Measurements from ENCODE around the gene BMF.

BMF gene

DNA sequence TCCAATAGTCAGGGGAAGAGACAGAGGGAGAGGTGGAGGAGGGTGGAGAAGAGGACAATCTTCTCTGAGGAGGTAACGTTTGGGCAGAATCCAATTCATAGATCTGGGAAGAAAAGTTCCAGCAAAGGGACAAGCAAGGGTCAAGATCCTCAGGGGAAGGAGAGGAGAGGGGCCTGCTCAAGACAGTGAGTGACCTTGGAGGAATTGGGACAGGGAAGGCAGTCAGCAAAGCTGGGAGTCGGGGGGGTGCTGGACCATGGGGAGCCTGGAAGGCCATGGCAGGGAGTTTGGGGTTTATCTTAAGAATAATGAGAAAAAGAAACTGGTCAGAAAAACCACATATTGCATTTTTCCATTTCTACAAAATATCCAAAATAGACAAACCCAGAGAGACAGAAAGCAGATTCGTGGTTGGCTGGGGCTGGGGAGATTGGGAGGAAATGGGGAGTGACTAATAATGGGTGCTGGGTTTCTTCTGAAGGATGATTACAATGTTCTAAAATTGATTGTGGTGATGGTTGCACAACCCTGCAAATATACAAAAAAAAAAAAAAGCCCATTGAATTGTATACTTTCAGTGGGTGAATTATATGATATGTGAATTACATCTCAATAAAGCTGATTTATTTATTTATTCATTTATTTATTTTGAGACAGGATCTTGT is 50.1 kb downstream of the BMF start:
- no peak for DNase-seq

DNA sequence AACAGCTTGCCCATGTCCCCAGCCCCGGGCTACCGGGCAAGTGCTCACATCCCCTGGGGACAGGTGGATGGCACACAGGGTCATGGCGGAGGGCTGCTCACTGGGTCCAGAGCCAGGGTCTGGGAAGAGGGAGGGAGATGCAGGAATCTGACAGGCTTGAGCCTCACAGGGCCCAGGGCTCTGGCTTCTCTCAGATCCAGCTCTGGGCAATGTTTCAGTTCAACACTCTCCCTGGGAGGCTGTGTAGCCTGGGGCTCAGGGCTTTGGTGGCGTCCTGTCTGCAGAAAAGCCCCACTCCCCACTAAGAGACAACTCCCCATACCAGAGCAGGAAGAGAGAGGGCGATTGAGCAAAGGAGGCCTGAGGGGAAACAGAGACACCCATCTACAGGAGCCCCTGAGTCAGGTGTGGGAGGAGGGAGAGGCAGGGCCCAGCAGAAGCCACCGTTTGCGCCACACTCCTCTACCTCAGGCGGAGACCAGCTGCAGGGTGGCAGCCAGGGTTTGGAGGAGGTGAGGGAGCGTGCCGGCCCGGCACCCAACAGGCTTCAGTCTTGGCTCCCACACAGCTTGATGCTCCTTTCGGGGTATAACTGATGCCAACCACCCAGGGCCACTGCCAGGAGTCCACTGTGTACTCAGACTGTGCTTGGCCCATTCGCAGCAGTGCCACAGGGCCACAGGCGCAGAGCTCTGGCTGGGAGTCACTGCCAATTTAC is 52.9 kb downstream of the BMF start:
- no peak for DNase-seq
- in situ Hi-C loops (cut with MboI; ENCODE audit: low pct_unique_long_range_greater_than_20kb, low sequenced_read_pairs): loop anchor here (10.0 kb wide), 1 partner anchor 49 kb away; the partner anchor contains the start of gene BMF

More for the DNA sequence above, 50.1 kb downstream of the BMF start:
- in situ Hi-C loops (cut with MboI; ENCODE audit: low pct_unique_long_range_greater_than_20kb, low sequenced_read_pairs): loop anchor here (10.0 kb wide), 1 partner anchor 46 kb away; the partner anchor contains the start of gene BMF

DNA sequence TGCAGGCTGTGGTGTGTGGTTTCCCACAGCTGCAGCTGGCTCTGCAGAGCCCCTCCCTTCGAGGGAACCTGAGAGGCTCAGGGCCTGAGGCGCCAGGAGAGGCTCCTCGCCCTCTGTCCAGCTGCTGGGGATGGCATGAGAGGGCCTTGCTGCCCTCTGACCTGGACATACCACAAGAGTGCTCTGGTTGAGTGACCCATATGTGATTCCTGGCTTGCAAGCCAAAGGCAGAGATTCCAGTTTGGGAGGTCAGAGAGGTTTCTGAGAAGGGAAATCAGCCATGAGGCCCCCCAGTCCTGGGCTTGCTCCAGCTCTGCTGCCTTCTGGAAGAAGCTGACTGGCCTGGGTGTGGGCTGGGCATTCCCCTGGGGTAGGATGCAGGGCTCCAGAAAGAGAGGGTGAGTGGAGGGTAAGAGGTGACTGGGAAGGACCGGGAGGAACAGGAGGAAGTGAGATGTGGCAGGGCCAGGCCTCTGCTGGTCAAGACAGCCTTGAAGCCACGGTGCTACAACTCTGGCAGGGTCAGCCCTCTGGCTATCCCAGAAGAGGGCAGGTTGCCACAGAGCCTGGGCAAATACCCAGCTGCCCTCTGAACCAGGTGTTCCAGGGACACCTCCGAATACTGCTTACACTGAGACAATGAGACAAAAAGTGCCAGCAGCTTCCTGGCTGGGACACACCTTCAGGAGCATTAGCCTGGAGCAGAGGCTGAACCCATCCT is 53.7 kb downstream of the BMF start:
- in situ Hi-C loops (cut with MboI; ENCODE audit: low pct_unique_long_range_greater_than_20kb, low sequenced_read_pairs): loop anchor here (10.0 kb wide), 1 partner anchor 50 kb away; the partner anchor contains the start of gene BMF
- DNase-seq: peak; percentile 46

GRCh38 chr15:40054605-40054854 is 54.1 kb downstream of the BMF start:
- DNase-seq: no peak
- in situ Hi-C loops (cut with MboI; ENCODE audit: low pct_unique_long_range_greater_than_20kb, low sequenced_read_pairs): loop anchor here (10.0 kb wide), 1 partner anchor 50 kb away; the partner anchor contains the start of gene BMF

- no peak for DNase-seq
- in situ Hi-C loops (cut with MboI; ENCODE audit: low pct_unique_long_range_greater_than_20kb, low sequenced_read_pairs): loop anchor here (10.0 kb wide), 1 partner anchor 51 kb away; the partner anchor contains the start of gene BMF
Measured at GRCh38 chr15:40053831-40054604, 54.7 kb downstream of the BMF start.

- in situ Hi-C loops (cut with MboI; ENCODE audit: low pct_unique_long_range_greater_than_20kb, low sequenced_read_pairs): loop anchor here (10.0 kb wide), 1 partner anchor 52 kb away; the partner anchor contains the start of gene BMF
- no peak for DNase-seq
Measured at GRCh38 chr15:40053079-40053830, 55.4 kb downstream of the BMF start.

DNA sequence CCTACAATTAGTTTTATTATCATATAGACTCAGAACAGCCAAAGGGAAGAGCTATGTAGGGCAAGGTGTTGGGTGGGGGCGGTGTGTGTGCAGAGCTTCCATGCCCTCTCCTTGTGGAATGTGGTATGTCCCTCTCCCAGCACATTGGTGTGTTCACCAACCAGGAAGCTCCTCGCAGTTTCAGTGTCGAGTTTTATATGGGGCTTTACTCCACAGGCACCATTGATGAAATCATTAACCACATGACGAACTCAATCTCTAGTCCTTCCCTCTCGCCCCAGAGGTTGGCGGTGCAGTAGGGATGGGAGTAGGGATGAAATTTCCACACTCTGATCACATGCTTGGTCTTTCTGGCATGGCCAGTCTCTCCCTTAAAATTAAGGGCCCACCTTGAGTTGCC is 56.1 kb downstream of the BMF start:
- no peak for DNase-seq
- in situ Hi-C loops (cut with MboI; ENCODE audit: low pct_unique_long_range_greater_than_20kb, low sequenced_read_pairs): loop anchor here (10.0 kb wide), 1 partner anchor 52 kb away; the partner anchor contains the start of gene BMF

DNA sequence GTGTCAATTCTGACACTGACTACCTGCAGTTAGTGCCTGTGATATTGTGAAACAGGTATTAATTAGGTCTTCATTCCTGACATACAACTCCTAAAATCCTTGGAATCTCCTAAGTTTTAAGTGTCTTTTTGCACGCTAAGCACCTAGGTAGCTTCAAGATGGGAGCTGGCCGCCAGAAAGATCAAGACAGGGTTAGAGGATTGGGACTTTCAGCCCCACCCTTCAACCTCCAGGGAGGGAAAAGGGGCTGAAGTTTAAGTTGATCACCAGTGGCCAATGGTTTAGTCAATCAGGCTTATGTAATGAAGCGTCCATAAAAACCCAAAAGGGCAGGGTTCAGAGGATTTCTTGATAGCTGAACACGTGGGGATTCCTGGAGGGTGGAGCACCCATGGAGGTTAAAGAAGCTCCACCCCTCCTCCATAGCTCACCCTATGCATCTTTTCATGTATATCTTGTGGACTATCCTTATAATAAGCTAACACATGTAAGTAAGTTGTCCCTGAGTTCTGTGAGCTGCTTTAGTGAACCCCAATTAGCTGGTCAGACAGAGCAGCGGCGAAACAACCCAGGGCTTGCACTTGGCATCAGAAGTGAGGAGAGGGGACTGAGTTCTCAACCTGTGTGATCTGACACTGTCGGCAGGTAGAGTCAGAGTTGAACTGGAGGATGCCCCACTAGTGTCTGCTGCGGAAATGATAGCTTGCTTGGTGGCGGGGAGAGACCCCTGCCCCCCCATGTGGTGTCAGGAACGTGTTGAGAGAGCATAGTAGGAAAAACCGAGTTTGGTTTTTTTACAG is 56.9 kb downstream of the BMF start:
- in situ Hi-C loops (cut with MboI; ENCODE audit: low pct_unique_long_range_greater_than_20kb, low sequenced_read_pairs): loop anchor here (10.0 kb wide), 1 partner anchor 53 kb away; the partner anchor contains the start of gene BMF
- DNase-seq: no peak

GRCh38 chr15:40050788-40051470 is 57.8 kb downstream of the BMF start:
- DNase-seq: no peak
- in situ Hi-C loops (cut with MboI; ENCODE audit: low pct_unique_long_range_greater_than_20kb, low sequenced_read_pairs): loop anchor here (10.0 kb wide), 1 partner anchor 54 kb away; the partner anchor contains the start of gene BMF

DNA sequence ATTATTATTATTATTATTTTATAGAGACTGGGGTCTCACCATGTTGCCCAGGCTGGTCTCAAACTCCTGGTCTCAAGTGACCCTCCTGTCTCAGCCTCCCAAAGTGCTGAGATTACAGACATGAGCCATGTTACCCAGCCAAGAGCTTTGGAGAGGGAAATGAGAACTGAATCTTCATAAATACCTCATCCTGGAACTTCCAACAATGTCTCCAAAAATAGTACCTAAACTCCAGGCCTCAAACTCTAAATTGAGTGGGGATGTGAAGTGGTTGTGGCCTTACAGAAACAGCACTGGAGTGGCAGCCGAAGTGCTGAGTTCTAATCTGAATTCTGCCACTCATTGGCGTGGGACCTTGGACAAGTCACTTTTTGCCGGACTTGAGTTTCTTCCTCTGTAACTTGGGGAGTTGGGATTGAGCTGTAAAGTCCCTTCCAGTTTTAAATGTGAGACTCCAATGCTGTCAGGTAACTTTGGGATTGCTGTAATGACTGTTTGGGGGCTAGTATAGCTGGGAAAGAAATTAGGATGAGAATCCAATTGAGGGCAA is 59.7 kb downstream of the BMF start:
- DNase-seq: no peak
- in situ Hi-C loops (cut with MboI; ENCODE audit: low pct_unique_long_range_greater_than_20kb, low sequenced_read_pairs): no loop called here

- in situ Hi-C loops (cut with MboI; ENCODE audit: low pct_unique_long_range_greater_than_20kb, low sequenced_read_pairs): no loop called here
- peak; percentile 76 for DNase-seq
Measured at GRCh38 chr15:40048211-40048792, 60.4 kb downstream of the BMF start.

DNA sequence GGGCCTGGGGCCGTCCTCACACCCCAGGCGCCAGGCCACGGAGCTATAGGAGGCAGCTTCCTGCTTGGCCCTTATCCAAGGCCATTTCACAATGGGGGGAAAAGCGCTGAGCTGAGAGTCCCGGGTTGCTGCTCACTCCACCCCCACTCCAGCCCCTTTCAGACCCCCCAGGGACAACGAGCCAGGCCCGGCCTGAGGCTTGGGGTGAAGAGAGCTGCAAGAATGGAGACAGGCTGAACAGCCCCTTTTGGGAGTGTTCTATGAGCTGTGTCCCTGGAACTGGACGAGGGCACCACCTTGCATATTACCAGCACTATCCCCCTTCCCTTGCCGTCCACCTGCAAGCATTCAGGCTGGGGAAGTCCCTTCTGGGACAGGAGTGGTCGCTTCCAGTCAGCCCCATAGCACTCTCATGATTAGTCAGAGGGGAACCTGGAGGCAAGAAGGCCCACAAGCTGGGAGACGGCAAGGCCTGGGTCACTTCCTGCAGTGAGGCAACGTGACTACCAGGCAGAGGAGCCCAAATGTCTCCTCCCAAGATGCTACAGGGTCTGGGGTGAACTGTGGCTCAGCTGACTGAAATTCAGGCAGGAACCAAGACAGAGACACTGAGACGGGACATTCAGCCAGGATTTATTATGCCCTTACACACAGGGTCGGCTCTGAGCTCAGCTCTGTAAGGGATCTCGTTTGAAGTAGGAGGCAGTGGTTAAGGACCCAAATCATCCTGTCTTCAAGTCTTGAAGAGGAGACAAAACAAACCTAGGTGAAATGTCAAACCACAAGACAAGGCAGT is 61.1 kb downstream of the BMF start:
- in situ Hi-C loops (cut with MboI; ENCODE audit: low pct_unique_long_range_greater_than_20kb, low sequenced_read_pairs): no loop called here
- peak; percentile 64 for DNase-seq

GRCh38 chr15:40046721-40047414 is 61.8 kb downstream of the BMF start:
- in situ Hi-C loops (cut with MboI; ENCODE audit: low pct_unique_long_range_greater_than_20kb, low sequenced_read_pairs): no loop called here

GRCh38 chr15:40045572-40046217 is 63.0 kb downstream of the BMF start:
- DNase-seq: no peak
- in situ Hi-C loops (cut with MboI; ENCODE audit: low pct_unique_long_range_greater_than_20kb, low sequenced_read_pairs): no loop called here

More at GRCh38 chr15:40046721-40047414, 61.8 kb downstream of the BMF start:
- DNase-seq: no peak

Data from KBM-7 (cell line).